ENCODE data around the gene LDLRAD4.

Gene LDLRAD4

GRCh38 chr18:13629841-13630715 lies 411.5 kb downstream of the LDLRAD4 start:
- Histone ChIP-seq H3K4me2 (ENCODE audit: insufficient read depth, low read length) (no peak overlapping the region), H3K4me1 (ENCODE audit: insufficient read depth, low read length) (0 out of 2 replicates have a peak, but pooled peaks cover 4% of the 10 kb centered on the region), H3K79me2 (ENCODE audit: insufficient read depth, low read length) (peaks cover 97% of the 10 kb centered on the region), H4K20me1 (ENCODE audit: insufficient read depth, low read length) (peaks cover 57% of the 10 kb centered on the region), H3K36me3 (ENCODE audit: insufficient read depth, low read length) (peaks cover 90% of the 10 kb centered on the region), H3K4me3 (ENCODE audit: low read depth in 1 of 2, low read length in 2 of 2) (no peak overlapping the region), H3K27me3 (ENCODE audit: insufficient read depth, low read length, poor library complexity) (no peaks in the 10 kb centered on the region), H3K27ac (ENCODE audit: low read length) (peak overlapping the region; percentile 20; the same call in 1 of the 2 replicates), H3K9ac (ENCODE audit: low read depth, low read length) (no peak overlapping the region), H3K9me3 (ENCODE audit: insufficient read depth, low read length, severe bottlenecking) (peaks cover 18% of the 10 kb centered on the region), H2AFZ (ENCODE audit: low read depth, low read length) (no peak overlapping the region)
- DNase-seq (peak; percentile 56), ATAC-seq (ENCODE audit: insufficient read depth, low read depth) (peak; percentile 70)
- TF ChIP-seq CTCF (IDR thresholded peaks at IDR 0.05; ENCODE audit: borderline replicate concordance, extremely low read depth, low read length, poor library complexity, severe bottlenecking), result peak; percentile 68
- no peak for TF ChIP-seq EZH2 (IDR thresholded peaks at IDR 0.05; ENCODE audit: borderline replicate concordance, low read depth, low read length, severe bottlenecking)

- H3K36me3 ChIP-seq (ENCODE audit: insufficient read depth, low read length), result peaks cover 92% of the 10 kb centered on the region
- DNase-seq (no peak), ATAC-seq (ENCODE audit: insufficient read depth, low read depth) (no peak)
- H2AFZ ChIP-seq (ENCODE audit: low read depth, low read length), result no peak overlapping the region
- no peak overlapping the region for H3K4me2 ChIP-seq (ENCODE audit: insufficient read depth, low read length)
- H3K79me2 ChIP-seq (ENCODE audit: insufficient read depth, low read length), result peaks cover 98% of the 10 kb centered on the region
- no peak overlapping the region for H3K4me3 ChIP-seq (ENCODE audit: low read depth in 1 of 2, low read length in 2 of 2)
- no peak overlapping the region for H3K27ac ChIP-seq (ENCODE audit: low read length)
- H3K9ac ChIP-seq (ENCODE audit: low read depth, low read length), result no peak overlapping the region
- H3K27me3 ChIP-seq (ENCODE audit: insufficient read depth, low read length, poor library complexity), result no peaks in the 10 kb centered on the region
- TF ChIP-seq CTCF (IDR thresholded peaks at IDR 0.05; ENCODE audit: borderline replicate concordance, extremely low read depth, low read length, poor library complexity, severe bottlenecking), result no peak
- 0 out of 2 replicates have a peak, but pooled peaks cover 4% of the 10 kb centered on the region for H3K4me1 ChIP-seq (ENCODE audit: insufficient read depth, low read length)
- H4K20me1 ChIP-seq (ENCODE audit: insufficient read depth, low read length), result peaks cover 57% of the 10 kb centered on the region
- H3K9me3 ChIP-seq (ENCODE audit: insufficient read depth, low read length, severe bottlenecking), result peaks cover 18% of the 10 kb centered on the region
Measured at GRCh38 chr18:13630716-13631268, 412.2 kb downstream of the LDLRAD4 start.

GRCh38 chr18:13633700-13634099 lies 415.1 kb downstream of the LDLRAD4 start:
- TF ChIP-seq EZH2 (IDR thresholded peaks at IDR 0.05; ENCODE audit: borderline replicate concordance, low read depth, low read length, severe bottlenecking), result no peak
- TF ChIP-seq CTCF (IDR thresholded peaks at IDR 0.05; ENCODE audit: borderline replicate concordance, extremely low read depth, low read length, poor library complexity, severe bottlenecking), result no peak
- 0 out of 2 replicates have a peak, but pooled peaks cover 4% of the 10 kb centered on the region for H3K4me1 ChIP-seq (ENCODE audit: insufficient read depth, low read length)
- no peak overlapping the region for H3K4me3 ChIP-seq (ENCODE audit: low read depth in 1 of 2, low read length in 2 of 2)
- ATAC-seq (ENCODE audit: insufficient read depth, low read depth) (peak; percentile 47; the same call in 1 of the 3 replicates), DNase-seq (no peak)
- H3K27ac ChIP-seq (ENCODE audit: low read length), result no peak overlapping the region
- no peak overlapping the region for H3K9ac ChIP-seq (ENCODE audit: low read depth, low read length)
- H3K36me3 ChIP-seq (ENCODE audit: insufficient read depth, low read length), result peaks cover 83% of the 10 kb centered on the region
- no peak overlapping the region for H3K4me2 ChIP-seq (ENCODE audit: insufficient read depth, low read length)
- H3K27me3 ChIP-seq (ENCODE audit: insufficient read depth, low read length, poor library complexity), result no peaks in the 10 kb centered on the region
- H4K20me1 ChIP-seq (ENCODE audit: insufficient read depth, low read length), result peaks cover 52% of the 10 kb centered on the region
- H2AFZ ChIP-seq (ENCODE audit: low read depth, low read length), result no peak overlapping the region
- peaks cover 18% of the 10 kb centered on the region for H3K9me3 ChIP-seq (ENCODE audit: insufficient read depth, low read length, severe bottlenecking)
- H3K79me2 ChIP-seq (ENCODE audit: insufficient read depth, low read length), result peaks cover 95% of the 10 kb centered on the region

Data from DND-41 (cell line).